Bone marrow (tissue), 2 donors: ENCODE results near the gene FUZ.

Experiments
- DNase-seq, 2 donors: peaks; one replicate each; lab custom pipeline; 2025; lab: John Stamatoyannopoulos, UW

Gene FUZ

DNA sequence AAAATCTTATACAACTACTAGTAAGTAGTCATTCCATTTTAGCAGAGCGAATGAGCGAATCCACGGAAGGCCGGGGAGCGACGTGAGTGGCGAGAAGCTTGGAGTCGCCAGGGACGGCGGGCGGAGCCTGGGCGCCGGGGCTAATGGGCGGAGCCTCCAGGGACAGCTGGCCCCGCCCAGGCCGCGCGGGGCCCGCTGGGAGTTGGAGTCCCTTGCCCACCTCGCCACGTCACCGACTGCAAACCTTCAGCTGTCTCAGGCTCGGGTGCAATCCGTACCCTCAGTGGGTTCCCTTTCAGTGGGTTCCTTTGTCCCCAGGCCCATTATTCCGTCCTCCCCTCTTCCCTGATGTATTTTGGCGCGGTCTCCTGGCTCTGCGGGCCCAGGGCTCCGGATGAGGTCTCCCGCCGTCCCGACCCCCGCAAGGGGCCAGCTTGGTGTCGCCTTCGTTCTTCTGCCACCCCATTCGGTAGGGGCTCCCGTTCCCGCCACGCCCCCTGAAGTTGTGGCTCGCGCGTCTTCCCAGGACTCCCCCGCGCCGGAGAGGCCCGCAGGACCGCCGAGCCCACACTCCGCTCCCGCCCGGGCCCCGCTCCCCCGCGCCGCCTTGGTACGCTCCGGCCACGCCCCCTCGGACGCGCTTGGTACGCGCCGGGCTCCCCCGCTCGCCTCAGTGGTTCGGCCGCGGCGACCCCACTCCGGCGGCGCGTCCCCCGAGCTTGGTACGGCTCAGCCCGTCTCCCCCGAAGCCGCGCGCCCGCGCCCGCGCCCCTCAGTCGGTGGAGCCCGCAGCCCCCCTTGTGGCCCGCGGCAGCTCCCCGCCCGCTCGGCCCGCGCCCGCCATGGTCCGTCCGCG is 37.6 kb upstream of the FUZ start, which contains the start of gene PTOV1:
Gene PTOV1, plus strand, starts transcription at position 673 of the 856 bp plus-strand sequence.
- peak; percentile 79 to 92 for DNase-seq

DNA sequence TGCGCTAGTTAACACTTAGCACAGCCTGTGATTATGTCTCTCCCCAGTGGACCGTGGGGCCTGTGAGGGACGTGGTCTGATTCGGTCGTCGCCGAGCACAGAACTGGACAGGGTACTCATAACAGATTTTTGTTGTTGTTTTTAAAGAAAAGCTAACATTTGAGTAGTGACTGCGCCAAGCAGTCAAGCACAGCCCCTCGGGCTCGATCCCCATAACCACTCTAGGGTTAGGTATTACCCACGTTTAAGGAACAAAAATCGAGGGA is 37.1 kb upstream of the FUZ start:
- DNase-seq, result no peak

DNA sequence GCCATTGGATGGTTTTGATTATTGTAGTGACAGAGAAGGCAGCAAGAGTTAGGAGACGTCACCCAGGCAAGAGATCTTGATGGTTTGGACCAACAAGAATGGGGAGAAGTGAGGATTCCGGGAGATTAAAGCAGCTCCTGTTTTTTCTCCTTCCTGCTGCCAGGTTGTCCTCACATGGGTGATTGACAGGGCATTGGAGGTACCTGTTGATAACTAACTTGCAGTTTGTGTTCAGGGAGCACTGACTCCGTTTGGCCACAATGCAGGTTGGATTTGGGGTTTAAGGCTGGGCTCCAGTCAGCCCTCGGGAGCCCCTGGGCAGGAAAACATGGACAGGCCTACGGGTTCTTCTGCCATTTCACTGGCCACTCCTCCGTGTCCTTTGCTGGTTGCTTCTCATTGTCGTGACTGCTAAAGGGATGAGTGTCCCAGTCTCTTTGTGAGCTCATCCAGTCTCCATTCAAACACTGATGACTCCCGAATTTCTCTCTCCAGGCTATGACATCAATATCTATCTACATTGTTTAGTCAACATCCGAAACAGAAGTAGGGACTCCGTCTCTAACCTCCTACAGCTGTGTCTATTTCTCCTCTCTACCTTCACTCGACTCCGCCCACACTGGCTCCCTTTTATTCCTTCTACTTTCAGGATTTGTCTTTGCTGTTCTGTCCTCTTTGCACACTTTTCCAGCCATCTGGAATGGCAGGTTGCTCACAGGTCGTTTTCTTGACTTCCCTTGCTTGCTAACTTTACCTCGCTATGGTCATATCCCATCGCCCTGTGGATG is 36.5 kb upstream of the FUZ start:
- no peak for DNase-seq

DNA sequence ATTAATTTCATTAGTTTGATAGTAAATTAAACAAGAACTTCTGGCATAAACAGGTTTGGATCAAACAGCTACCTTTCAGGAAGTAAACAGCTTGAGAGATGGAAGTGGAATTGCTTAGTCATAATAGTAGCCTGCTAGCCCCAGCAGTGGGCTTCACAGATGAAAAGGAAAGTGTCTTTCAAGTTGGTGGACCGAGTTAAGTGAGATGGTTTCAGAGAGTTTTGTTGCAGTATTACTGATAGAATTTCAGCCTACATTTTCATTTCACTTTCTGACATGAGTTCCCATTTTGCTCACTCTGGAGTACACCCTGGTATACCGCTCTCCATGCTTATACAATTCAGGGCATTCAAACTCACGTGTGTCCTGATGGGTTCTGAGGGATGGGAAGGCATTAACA is 35.8 kb upstream of the FUZ start:
- no peak for DNase-seq

DNA sequence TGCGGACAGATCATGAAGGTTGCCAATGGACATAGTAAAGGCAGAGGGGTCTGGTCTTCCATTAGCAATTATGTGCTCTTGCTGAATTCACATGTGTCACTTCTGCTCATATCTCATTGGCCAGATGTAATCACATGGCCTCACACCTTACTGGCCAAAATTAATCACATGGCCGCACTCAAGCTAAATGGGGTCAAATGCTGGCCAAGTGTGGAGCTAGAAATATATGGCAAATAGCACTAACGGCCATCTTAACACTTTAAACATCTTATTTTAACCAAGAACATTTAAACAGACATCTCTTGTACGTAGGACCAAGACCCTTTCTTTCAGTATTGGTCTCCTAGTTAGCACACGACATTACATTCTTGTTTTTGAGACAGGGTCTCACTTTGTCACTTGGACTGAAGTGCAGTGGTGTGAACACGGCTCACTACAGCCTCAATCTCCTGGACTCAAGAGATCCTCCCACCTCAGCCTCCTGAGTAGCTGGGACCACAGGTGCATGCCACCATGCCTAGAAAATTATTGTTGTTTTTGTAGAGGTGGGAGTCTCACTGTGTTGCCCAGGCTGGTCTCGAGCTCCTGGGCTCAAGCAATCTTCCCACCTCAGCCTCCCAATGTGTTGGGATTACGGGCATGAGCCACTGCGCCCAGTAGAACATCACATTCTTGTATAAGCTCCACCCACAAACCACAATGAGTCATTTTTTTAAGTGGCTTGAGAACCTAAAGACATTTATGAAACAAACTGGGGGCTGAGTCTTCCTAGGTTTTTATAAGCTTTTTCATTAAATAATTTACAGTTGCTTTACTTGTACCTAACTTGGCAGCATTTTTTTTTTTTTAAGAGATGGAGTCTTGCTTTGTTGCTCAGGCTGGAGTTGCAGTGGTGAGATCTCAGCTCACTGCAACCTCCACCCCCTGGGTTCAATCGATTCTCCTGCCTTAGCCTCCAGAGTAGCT is 34.9 kb upstream of the FUZ start:
- DNase-seq, result peak in 1 of 2 donors; percentile 74

DNA sequence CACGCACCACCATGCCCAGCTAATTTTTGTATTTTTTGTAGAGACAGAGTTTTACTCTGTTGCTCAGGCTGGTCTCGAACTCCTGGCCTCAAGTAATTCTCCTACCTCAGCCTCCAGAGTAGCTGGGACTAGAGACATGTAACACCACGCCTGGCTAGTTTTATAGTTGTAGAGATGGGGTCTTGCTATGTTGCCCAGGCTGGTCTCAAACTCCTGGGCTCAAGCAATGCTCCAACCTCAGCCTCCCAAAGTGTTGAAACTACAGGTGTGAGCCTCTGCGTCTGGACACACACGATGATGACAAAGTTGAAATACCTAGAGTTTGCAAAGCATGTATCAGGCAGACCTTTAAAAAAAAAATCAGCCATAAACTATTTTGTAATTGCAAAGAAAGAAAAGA is 33.3 kb upstream of the FUZ start:
- DNase-seq, result no peak

DNA sequence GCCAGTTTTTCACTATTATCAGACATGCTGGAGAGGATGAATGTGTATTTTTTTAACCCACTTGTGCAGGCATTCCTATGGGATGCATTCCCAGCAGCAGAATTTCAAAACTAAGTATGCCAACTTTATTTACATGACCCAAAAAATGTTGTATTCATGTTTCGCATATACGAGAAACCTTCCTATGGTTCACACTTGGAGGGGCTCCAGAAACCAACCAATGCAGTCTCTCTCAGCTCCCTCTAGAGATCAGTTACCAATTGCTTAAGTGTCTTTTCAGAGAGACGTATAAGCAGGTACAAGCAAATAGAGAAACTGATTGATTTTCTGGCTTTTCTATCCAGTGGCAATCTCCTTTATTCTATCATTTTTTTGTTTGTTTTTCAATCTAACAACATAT is 32.3 kb upstream of the FUZ start:
- DNase-seq, result no peak

DNA sequence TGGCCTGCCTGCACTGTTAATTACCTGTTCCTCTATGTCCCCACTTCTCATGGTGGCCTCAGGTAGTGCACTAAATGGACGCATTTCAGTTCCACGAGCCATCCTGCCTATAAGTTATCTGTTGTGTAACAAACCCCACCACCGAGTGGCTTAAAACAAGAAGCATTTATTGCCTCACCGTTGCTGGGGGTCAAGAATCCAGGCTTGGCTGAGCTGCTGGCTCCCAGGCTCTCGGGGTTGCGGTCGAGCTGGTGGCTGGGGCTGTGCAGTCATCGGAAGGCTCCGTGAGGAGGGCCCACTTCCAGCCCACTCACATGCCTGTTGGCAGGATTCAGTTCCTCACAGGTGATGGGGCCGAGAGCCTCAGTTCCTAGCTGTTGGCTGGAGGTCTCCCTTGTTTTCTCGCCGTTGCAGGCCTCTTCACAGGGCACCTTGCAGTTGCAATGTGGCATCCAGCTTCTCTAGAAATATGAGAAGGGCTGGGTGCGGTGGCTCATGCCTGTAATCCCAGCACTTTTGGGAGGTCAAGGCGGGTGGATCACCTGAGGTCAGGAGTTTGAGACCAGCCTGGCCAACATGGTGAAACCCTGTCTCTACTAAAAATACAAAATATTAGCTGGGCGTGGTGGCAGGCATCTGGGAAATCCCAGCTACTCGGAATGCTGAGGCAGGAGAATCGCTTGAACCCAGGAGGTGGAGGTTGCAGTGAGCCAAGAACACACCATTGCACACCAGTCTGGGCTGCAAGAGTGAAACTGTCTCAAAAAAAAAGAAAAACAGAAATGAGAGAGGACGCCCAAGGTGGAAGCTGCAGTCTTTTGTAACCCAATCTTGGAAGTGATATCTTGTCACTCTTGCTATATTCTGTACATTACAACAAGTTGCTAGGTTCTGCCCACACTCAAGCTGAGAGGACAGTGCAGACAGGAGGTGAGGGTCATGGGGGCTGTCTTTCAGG is 31.3 kb upstream of the FUZ start:
- no peak for DNase-seq

DNA sequence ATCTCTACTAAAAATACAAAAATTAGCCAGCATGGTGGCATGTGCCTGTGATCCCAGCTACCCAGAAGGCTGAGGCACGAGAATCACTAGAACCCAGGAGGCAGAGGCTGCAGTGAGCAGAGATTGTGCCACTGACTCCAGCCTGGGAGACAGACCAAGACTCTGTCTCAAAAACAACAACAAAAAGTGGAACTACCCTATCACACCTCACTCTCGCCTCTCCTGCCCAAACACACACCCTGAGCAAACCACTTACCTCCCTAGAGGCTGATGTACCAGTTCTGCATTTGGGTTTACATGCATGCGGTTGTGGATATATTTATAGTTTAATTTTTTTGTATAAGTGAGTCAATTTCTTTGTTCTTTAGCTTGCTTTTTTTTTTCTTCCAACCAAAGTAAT is 30.2 kb upstream of the FUZ start:
- no peak for DNase-seq

DNA sequence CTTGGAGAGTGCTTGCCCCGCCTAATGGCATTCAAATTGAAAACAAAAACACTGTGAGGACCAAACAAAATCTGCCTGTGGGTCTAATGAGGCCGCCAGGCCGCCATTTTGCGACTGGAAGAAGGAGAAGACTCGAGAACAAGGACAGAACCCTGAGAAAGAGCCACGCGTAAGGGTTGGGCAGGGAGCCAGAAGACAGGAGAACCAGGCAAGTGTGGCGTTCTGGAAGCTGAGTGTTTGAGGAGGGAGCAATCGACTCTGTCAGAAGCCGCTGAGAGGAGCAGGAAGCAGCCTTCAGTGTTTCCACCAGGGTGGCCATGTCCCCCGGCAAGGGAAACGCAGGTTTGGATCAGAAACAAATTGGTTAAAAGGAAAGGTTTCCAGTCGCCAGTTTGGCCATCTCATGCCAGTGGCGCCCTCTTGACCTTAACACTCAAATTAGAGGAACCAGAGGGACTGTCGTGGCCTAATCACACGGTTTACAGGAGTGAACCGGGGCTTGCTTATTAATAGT is 27.7 kb upstream of the FUZ start:
- no peak for DNase-seq

DNA sequence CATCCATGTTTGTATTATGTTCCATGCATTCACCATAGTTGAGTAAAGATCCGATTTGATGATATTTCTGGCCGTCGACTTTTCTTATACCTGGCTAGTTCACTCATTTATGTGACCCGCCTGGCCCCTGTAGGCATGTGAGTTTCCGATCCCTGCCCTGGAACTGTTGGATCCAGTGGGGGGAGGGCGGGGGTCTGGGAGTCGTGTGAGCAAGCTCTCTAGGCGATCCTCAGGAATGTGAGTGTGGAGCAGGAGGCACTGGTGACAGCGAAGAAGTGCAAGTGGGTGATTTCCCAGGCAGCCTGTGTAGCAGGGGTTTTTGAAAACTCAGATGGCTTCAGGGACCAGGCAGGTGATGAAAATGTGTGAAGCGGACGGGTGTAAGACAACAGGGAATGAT is 27.2 kb upstream of the FUZ start:
- no peak for DNase-seq

DNA sequence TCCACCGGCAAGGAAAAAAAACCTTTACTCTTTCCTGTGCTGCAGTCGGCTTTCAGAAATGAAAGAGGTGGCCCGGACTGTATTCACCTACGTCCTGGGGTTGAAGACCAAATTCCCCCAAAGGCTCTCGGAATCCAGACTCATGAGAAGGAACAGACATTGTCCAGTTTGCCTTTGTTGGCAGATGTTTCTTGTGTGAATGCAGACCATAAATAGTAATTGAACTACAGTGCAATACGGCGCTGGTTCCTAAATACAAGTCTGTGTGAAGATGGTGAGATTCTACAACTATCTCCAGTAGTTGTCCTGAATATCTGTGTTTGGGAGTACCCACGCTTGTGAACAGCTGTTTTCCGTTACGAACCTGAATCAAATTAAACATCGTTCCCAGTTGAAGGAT is 26.6 kb upstream of the FUZ start:
- DNase-seq, result no peak

DNA sequence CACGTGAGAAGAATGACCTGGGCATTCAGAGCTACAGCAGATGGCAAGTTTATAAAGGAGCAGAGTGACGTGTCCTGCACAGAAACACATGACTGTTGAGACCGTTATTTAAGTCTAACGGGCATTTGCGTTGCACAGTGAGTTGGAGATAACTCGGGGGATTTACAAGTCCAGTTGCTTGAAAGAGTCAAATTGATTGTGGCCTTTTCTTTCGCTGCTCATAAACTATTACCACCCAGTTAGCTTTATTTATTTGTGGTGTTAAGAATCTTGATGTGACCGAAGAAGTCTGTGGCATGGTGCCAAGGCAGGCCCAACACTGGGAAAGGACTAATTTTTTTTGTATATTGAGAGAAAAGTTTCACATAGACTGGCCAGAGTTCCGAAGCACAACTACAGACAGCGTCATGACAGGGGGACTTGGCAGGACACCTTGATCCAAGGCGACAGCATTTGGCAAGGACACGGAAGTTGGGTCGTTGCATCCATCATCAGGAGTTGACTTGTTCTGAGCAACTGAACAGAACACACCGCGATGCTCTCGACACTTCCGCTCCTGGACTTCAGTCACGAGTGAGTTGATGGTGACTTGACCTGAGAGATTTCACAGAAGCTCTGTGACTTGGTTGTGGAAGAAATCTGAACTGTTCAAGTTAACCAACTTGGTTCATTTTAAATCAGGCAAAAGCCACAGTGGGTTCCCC is 25.9 kb upstream of the FUZ start:
- DNase-seq, result no peak

DNA sequence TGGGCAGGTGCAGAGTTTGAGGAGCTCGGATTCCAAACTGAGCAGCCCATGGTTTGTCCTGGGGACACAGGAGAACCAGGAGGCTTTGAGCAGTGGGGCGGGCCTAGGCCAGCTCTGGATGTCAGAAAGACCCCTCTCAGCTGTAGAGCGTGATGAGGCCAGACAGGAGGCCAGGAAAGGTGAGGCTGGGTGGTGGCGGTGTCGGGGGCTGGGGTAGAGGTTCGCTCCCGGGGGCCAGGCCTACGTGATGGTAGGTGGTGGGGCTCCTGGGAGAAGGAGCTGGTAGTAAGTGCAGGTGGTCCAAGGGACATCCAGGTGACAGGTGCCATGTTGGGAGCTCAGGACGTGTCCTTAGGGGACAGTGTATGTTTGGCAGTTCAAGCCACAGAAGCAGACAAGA is 24.3 kb upstream of the FUZ start:
- no peak for DNase-seq

DNA sequence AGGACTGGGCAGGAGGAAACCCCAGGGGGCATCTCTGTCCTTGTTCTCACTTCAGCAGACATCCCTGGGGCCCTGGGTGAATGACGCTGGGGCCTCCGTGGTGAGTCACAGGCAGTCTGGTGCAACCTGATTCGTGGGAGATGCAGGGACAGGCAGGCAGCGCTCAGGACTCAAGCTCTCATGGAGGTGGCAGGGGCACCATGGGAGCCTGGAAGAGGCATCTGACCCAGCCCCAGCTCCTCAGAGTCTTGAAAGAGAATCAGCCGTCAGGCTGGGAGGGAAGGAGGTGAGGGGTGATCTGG is 23.9 kb upstream of the FUZ start:
- DNase-seq, result no peak

DNA sequence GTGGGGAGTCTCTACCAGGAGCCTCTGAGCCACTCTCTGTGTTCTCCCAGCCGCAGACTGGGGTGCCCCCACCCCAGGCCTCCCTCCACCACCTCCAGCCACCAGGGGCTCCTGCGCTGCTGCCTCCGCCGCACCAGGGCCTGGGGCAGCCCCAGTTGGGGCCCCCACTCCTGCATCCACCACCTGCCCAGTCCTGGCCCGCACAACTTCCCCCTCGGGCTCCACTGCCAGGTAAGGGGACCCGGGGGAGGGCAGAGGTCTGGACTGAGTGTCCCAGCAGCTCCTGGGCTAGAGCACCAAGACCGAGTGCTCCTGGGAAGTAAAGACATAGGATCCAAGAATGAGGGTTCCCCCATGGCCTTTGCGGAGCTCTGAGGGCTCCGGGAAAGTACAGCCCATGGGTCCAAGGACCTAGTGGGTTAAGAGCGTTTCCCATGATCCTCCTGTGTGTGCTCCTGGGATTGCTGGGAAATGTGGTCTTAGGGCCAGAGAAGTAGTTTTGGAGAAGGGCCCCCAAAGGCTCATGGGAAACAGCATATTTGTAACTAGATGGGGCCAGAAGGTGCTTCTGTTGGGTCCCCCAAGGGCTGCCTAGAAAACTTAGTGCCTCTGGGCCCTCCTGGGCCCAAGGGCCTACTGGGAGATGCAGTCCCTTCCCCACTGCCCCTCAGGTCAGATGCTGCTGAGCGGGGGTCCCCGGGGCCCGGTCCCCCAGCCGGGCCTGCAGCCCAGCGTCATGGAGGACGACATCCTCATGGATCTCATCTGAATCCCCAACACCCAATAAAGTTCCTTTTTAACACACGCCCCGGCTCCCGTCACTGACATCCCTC is 23.3 kb upstream of the FUZ start:
- no peak for DNase-seq

DNA sequence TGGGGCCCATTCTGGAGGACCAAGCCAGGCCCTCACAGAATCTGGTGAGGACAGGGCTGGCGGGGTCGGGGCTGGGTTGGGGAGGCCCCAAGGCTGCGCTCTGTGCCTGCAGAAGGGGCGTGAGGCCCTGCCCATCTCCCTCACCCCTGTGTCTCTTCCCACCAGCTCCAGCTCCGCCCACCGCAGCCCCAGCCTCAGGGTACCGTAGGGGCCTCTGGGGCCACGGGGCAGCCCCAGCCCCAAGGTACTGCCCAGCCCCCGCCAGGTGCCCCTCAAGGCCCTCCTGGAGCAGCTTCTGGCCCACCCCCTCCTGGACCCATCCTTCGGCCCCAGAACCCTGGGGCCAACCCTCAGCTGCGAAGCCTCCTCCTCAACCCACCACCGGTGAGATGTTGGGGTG is 22.5 kb upstream of the FUZ start:
- no peak for DNase-seq

DNA sequence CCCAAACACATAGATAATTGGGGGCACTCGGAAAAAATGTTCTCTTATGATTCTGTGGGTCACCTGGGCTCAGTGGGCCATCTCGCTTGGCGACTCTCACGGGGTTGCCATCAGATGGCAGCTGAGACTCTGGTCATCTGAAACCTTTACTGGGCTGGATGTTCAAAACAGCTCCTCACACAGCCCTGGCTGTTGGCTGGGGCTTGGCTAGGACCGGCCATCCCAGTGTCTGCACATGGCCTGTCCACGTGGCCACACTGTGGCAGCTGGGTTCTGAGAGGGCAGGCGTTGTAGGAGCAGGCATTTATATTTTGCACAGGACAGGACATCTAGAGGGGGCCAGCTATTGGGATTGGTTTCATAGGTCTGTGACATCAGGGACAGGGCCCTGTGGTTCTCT is 20.5 kb upstream of the FUZ start:
- DNase-seq, result no peak

DNA sequence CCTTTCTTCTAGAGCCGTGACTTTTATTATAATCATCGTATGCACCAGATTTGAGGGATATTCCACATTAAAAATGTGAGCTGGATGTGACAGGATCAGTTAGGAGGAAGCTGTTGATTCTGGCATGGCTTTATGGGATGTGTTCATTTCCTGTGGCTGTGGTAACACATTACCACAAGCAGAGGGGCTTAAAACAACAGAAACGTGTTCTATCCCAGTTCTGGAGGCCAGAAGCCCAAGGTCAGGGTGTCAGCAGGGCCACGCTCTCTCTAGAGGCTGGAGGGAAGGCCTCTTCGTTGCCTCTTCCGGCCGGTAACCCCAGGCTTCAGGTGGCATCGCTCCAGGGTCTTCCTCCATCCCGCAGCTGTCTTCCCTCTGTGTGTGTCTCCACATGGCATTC is 19.5 kb upstream of the FUZ start:
- no peak for DNase-seq

DNA sequence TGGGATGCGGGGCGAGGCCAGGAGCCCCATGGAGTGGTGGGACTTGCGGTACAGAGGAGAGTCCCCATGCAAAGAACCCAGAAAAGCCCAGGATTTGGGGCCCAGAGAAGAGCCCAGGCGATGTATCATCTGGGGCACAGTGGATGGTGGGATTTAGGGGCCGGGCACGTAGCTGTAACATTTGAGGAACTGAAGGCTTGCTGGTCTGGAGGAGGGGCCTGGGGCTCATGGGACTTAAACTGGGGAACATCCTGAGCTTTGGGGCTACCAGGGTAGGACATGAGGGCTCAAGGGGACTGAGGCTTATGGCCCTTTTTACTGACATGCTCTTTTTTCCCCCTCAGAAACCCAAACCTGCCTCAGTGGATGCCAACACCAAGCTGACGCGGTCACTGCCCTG is 18.5 kb upstream of the FUZ start:
- DNase-seq, result no peak
